Caco-2 (cell line): ENCODE results near the gene TEAD3. TPM values are rescaled to one million over a fixed set of nuclear protein-coding genes. Genes with fewer than 3 reads are reported as not detected.

ENCODE experiments used
- BruUV-seq: library from RNA; stranded (reverse); fragments of 400-500 nt; replicated peaks from 2 replicates; lab custom pipeline; 2021; lab: Mats Ljungman, UMichigan
- CTCF ChIA-PET: fragments of 300-600 bp; sonication (Branson Sonifier 250); formaldehyde crosslinking; loops from one replicate; lab custom pipeline; 2022; ENCODE audit warnings: antibody characterized with exemption; lab: Charles Lee
- POLR2A ChIA-PET: fragments of 300-600 bp; sonication (Branson Sonifier 250); formaldehyde crosslinking; loops from one replicate; lab custom pipeline; 2022; ENCODE audit warnings: antibody characterized with exemption; lab: Charles Lee
- DNase-seq, 2 experiments: peaks; one replicate each; pipeline versions ENCODE4 v3.0.0 to v3.0.0-alpha.2; 2020 to 2022
- H3K27me3 ChIP-seq: replicated peaks from 2 replicates; pipeline ENCODE4 v1.6.0; 2011; ENCODE audit warnings: low read length; ENCODE audit not compliant: control insufficient read depth, insufficient read depth
- H3K36me3 ChIP-seq: 2 replicates; pipeline ENCODE4 v1.5.1; 2011; ENCODE audit warnings: low read length; ENCODE audit not compliant: control insufficient read depth, insufficient read depth
- H3K4me1 ChIP-seq: fragments of 250-450 bp; sonication (Bioruptor Pico); 2 replicates; pipeline ENCODE4 v1.5.1; 2020; ENCODE audit warnings: mild to moderate bottlenecking
- H3K4me3 ChIP-seq: 2 replicates; pipeline ENCODE4 v1.5.1; 2011; ENCODE audit warnings: low read depth, mild to moderate bottlenecking, control low read depth, low read length
- H3K9me3 ChIP-seq: fragments of 250-450 bp; sonication (Bioruptor Pico); 2 replicates; pipeline ENCODE4 v1.5.1; 2020; ENCODE audit warnings: mild to moderate bottlenecking, moderate library complexity
- H3K27ac Mint-ChIP-seq: one replicate; pipeline ENCODE4 v1.8.0; 2022; ENCODE audit warnings: mixed read lengths; ENCODE audit not compliant: unreplicated experiment
- H3K27me3 Mint-ChIP-seq: one replicate; pipeline ENCODE4 v1.8.0; 2022; ENCODE audit warnings: mixed read lengths; ENCODE audit not compliant: insufficient read depth, unreplicated experiment
- H3K36me3 Mint-ChIP-seq: one replicate; pipeline ENCODE4 v1.8.0; 2022; ENCODE audit warnings: mild to moderate bottlenecking, mixed read lengths; ENCODE audit not compliant: insufficient read depth, unreplicated experiment
- H3K4me1 Mint-ChIP-seq: one replicate; pipeline ENCODE4 v1.8.0; 2022; ENCODE audit warnings: low read depth, mixed read lengths; ENCODE audit not compliant: unreplicated experiment
- H3K4me3 Mint-ChIP-seq: one replicate; pipeline ENCODE4 v1.8.0; 2022; ENCODE audit warnings: mild to moderate bottlenecking, moderate library complexity, mixed read lengths; ENCODE audit not compliant: unreplicated experiment
- H3K9me3 Mint-ChIP-seq: one replicate; pipeline ENCODE4 v1.8.0; 2022; ENCODE audit warnings: mixed read lengths; ENCODE audit not compliant: unreplicated experiment
- intact Hi-C: fragments of 100-400 bp; cut with micrococcal nuclease; formaldehyde crosslinking; loops from one replicate; pipeline ENCODE4 v1.10.0; 2022; ENCODE audit not compliant: unreplicated experiment
- total RNA-seq: library from RNA; stranded (reverse); gene quantifications from 2 replicates; pipeline ENCODE4 v1.2.3, GENCODE V29; 2022
- TF ChIP-seq, protein P1 (sequence below), 2 experiments: fragments of 200-600 bp in 1 of 2; IDR thresholded peaks; 1 replicate in 1 of 2; 2 replicates in 1 of 2; pipeline versions ENCODE4 v1.5.1 to v1.8.0; 2011 to 2022; ENCODE audit warnings: antibody characterized with exemption in 1 of 2, control low read depth in 1 of 2, inconsistent platforms in 1 of 2, low read depth in 1 of 2, low read length in 1 of 2, mild to moderate bottlenecking in 1 of 2, moderate library complexity in 1 of 2; ENCODE audit not compliant: insufficient read depth in 1 of 2, severe bottlenecking in 1 of 2, unreplicated experiment in 1 of 2

TEAD3 gene
- total RNA-seq, 1 experiment from 2014 or later: 57.2 TPM

- peak overlapping the region; percentile 50 for H3K27ac Mint-ChIP-seq
- BruUV-seq: no TSS peak
- no peak overlapping the region for H3K4me3 ChIP-seq
These were observed 3.4 kb downstream of the TEAD3 start for GRCh38 chr6:35493307-35493983.

GRCh38 chr6:35492974-35493284 is 4.0 kb downstream of the TEAD3 start:
- Mint-ChIP-seq H3K27me3 (no peaks in the 10 kb centered on the region), H3K36me3 (peaks cover 9% of the 10 kb centered on the region), H3K27ac (peak overlapping the region; percentile 50), H3K4me1 (peaks cover 43% of the 10 kb centered on the region), H3K9me3 (no peaks in the 10 kb centered on the region), H3K4me3 (peak overlapping the region; percentile 20)
- TF ChIP-seq, protein P1, sequence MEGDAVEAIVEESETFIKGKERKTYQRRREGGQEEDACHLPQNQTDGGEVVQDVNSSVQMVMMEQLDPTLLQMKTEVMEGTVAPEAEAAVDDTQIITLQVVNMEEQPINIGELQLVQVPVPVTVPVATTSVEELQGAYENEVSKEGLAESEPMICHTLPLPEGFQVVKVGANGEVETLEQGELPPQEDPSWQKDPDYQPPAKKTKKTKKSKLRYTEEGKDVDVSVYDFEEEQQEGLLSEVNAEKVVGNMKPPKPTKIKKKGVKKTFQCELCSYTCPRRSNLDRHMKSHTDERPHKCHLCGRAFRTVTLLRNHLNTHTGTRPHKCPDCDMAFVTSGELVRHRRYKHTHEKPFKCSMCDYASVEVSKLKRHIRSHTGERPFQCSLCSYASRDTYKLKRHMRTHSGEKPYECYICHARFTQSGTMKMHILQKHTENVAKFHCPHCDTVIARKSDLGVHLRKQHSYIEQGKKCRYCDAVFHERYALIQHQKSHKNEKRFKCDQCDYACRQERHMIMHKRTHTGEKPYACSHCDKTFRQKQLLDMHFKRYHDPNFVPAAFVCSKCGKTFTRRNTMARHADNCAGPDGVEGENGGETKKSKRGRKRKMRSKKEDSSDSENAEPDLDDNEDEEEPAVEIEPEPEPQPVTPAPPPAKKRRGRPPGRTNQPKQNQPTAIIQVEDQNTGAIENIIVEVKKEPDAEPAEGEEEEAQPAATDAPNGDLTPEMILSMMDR (IDR thresholded peaks at IDR 0.05; ENCODE audit: insufficient read depth in 1 of 2, low read depth in 1 of 2, low read length in 1 of 2, severe bottlenecking in 1 of 2, unreplicated experiment in 1 of 2): no peak
- no peak for DNase-seq
- intact Hi-C loops: no loop called here
- ChIA-PET POLR2A (no interaction called here), CTCF (no interaction called here)
- H3K4me1 ChIP-seq: peaks cover 74% of the 10 kb centered on the region
- H3K27me3 ChIP-seq: no peaks in the 10 kb centered on the region
- no TSS peak for BruUV-seq
- H3K36me3 ChIP-seq: no peaks in the 10 kb centered on the region
- no peaks in the 10 kb centered on the region for H3K9me3 ChIP-seq
- H3K4me3 ChIP-seq: no peak overlapping the region

More at GRCh38 chr6:35493307-35493983, 3.4 kb downstream of the TEAD3 start:
- intact Hi-C loops: no loop called here
- Histone ChIP-seq H3K9me3 (no peaks in the 10 kb centered on the region), H3K27me3 (no peaks in the 10 kb centered on the region), H3K4me1 (peaks cover 72% of the 10 kb centered on the region), H3K36me3 (no peaks in the 10 kb centered on the region)
- H3K9me3 Mint-ChIP-seq: no peaks in the 10 kb centered on the region
- TF ChIP-seq, protein P1 (IDR thresholded peaks at IDR 0.05; ENCODE audit: insufficient read depth in 1 of 2, low read depth in 1 of 2, low read length in 1 of 2, severe bottlenecking in 1 of 2, unreplicated experiment in 1 of 2): no peak
- no peak for DNase-seq
- peaks cover 9% of the 10 kb centered on the region for H3K36me3 Mint-ChIP-seq
- peaks cover 38% of the 10 kb centered on the region for H3K4me1 Mint-ChIP-seq
- H3K27me3 Mint-ChIP-seq: no peaks in the 10 kb centered on the region
- ChIA-PET POLR2A (no interaction called here), CTCF (no interaction called here)
- H3K4me3 Mint-ChIP-seq: peak overlapping the region; percentile 20

DNA sequence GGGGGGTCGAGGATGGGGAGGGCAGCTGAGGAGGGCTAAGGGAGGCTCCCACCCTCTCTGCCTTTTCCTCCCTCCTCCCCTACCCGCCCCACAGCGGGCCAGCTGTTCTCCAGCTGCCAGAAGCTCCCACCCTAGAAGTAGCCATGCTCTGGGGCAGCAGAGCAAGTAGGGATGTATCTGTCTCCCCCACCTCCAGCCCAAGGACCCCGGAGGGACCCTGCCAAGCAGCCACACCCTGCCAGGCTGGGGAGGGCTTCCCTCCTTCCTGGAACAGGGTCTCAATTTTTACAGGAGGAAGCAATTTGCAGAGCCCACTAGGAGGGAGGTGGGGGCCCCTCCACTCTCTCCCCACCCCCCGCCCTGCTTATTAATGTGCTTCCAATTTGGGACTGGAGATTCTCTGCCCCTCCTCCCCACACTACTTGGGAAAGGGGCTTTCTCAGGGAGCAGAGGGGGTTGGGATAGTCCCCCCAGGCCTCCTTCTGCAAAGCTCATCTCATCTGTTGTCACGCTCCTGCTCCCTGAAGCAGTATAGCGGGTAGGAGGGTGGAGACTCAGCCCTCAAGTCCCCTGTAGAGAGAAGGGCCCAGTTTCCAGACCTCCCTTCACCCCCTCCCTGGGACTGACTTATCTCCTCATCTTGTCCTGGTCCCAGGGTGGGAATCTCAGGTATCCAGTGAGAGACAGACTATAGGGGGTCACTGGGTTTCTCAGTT is 4.5 kb downstream of the TEAD3 start:
- intact Hi-C loops: no loop called here
- Mint-ChIP-seq H3K27ac (peak overlapping the region; percentile 50), H3K9me3 (no peaks in the 10 kb centered on the region), H3K27me3 (no peaks in the 10 kb centered on the region), H3K4me3 (peak overlapping the region; percentile 58), H3K36me3 (peaks cover 10% of the 10 kb centered on the region), H3K4me1 (peaks cover 48% of the 10 kb centered on the region)
- DNase-seq: no peak
- Histone ChIP-seq H3K9me3 (no peaks in the 10 kb centered on the region), H3K4me3 (no peak overlapping the region), H3K4me1 (peaks cover 80% of the 10 kb centered on the region), H3K36me3 (no peaks in the 10 kb centered on the region), H3K27me3 (no peaks in the 10 kb centered on the region)
- ChIA-PET POLR2A (no interaction called here), CTCF (no interaction called here)
- TF ChIP-seq, protein P1 (IDR thresholded peaks at IDR 0.05; ENCODE audit: insufficient read depth in 1 of 2, low read depth in 1 of 2, low read length in 1 of 2, severe bottlenecking in 1 of 2, unreplicated experiment in 1 of 2): no peak
- BruUV-seq: no TSS peak
